GM19397 (cell line): ENCODE data around the gene ABCC2.
"Not testable (repeated sequence)": the region's sequence is repeated elsewhere in the genome, so short reads cannot be mapped to it uniquely, and the experiment has no call there.

Experiments
- ATAC-seq: cut with Tn5 transposase; IDR thresholded peaks from one replicate; pipeline ENCODE4 v1.9.1; 2021; ENCODE audit warnings: mild to moderate bottlenecking, moderate library complexity; ENCODE audit not compliant: unreplicated experiment

The ABCC2 gene

DNA sequence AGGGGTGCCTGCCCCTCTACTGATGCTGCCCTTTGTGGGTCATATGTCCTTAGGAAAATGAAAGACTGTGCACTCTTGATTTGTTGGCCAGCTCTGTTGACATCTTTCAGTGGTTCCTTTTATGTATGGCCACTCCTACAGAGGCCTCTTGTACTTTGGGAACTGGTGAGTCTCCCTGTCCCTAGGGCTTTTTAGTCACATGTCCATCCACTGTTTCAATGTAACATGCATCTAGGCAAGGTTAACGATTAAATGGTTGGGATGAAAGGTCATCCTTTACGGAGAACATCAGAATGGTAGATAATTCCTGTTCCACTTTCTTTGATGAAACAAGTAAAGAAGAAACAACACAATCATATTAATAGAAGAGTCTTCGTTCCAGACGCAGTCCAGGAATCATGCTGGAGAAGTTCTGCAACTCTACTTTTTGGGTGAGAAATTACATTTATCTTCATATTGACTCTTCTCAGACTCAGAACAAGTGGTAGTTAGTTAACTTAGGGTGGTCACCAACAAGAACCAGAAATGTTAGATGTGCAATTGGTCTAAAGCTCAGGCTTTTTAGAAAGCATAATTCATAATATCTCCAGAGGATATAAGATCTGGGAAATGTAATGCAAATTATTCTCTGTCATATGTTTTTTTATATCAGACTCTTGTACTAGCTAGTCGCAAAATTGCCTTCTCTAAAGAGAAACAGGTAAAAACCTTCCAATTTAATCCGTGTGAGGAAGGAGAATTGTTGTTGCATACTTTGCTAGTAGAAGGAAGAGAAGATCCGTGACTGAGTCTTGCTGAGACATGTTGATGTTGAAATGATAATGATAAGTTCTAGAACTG, at the start of gene ABCC2:
ABCC2 (plus strand) TSS at position 194 of the 840 bp plus-strand sequence; CDS start at position 399, 205 bp downstream.
- ATAC-seq = no peak

DNA sequence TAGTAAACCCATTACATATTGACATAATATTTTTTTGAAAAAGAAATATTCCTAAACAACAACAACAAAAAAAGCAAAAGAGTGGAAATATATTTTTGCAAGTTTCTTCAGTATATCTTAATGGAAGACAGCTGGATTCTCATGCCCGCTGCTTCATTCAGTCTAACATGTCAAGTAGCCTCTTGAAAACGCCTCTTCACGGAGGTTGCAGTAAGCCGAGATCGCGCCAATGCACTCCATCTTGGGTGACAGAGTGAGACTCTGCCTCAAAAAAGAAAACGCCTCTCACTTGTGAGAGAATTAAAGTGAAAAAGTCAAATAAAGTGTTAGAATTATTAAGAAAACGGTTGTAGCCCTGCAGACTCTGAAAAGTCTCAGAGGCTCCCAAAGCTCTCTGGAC, 49.1 kb upstream of the ABCC2 start:
- no peak for ATAC-seq

DNA sequence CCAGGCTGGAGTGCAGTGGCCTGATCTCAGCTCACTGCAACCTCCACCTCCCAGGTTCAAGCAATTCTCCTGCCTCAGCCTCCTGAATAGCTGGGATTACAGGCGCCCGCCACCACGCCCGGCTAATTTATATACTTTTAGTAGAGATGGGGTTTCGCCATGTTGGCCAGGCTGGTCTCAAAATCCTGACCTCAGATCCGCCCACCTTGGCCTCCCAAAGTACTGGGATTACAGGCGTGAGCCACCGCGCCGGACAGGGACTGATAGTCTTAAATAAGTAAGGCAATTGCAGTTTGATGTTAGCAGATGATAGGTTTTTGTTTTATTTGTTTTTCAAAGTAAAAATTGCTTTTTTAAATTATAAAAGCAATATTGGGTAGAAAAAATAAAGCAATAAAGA, 48.3 kb upstream of the ABCC2 start:
- ATAC-seq = not testable (repeated sequence)

DNA sequence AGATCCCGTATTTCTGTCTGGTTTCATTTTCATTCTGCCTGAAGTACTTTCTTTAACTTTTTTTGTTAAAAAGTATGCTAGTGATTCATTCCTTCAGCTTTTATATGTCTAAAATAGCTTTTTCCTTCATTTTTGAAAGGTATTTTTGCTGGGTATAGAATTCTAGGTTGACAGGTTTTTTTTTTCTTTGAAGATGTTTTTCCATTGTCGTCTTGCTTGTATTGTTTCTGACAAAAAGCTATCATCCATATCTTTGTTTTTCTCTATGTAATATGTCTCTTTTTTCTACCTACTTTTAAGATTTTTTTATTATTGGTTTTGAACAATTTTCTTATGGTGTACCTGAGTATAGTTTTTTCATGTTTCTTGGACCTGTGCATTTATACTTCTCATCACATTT, 42.2 kb upstream of the ABCC2 start:
- no peak for ATAC-seq

DNA sequence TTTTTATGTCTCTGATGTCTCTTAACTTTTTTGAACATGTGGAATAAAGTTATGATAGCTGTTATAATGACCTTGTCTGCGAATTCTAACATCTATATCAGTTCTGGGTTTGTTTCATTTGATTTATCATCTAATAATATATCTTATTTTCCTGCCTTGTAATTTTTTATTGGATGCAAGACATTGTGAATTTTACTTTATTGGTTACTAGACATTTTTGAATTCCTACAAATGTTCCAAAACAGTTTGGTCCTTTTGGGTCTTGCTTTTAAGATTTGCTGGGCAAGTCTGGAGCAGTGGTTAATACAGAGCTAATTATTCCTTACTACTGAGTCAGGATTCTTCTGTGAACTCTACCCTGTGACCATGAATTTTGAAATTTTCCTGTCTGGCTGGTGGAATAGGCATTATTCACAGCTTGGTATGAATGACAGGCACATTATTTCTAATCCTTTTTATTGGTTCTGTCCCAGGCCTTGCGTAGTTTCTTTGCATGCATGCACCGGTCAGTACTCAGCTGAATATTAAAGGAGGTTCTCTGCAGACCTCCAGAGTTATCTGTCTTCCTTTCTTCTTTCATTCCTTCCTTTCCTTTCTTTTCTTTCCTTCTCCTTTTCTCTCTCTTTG, 41.4 kb upstream of the ABCC2 start:
- ATAC-seq = no peak

DNA sequence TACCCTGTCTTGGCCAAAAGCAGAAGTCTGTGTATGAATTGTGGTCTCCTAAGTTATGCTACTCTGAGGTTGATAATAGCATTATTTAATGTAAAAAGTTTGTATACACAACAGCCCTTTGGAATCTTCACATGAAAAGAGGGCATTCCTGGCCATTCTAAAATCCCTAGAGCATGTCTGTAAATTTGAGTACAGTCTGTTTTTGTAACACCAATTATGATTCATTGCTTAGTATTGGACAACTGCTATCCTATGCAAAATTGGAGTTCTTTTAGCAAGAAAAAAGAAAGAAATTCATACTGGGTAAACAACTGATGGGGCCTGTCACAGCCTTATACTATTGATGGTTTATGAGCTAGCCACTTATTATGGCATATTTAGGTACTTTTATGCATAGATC, 40.2 kb upstream of the ABCC2 start:
- ATAC-seq = no peak

DNA sequence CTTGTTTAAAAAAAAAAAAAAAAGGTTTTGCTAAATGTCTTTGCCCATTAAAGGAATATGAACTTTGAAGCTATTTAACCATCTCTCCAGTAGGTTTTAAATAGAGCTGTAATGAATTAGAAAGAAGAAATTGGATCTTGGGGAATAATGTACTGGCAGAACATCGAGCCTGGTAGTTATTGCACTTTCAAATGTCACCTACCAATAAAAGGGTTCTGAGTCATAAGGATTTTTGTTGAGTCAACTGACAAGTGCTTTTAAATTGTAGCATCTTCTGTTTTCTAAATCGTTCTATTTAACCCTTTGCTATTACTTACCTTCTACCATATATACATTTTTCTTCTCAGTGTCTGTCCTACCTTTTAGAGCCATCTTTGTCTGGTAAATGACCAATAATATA, 39.7 kb upstream of the ABCC2 start:
- no peak for ATAC-seq

DNA sequence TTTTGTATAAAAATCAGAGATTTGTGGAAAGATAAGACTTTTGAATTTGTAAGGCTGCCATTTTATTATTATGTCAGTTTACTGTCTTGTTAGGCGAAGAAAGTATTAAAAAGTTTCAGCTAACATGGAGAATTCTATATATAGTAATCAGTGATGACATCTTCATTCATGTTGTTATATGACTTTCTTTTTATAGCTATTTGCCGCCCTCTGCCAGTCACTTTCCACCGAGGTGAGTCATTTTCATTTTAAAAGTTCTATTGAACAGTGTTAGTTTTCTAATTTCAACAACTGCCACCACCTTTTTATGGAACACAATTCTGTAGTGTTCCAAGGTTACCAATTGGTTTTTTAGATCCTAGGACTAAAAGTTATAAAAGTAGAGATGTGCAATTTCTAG, 38.6 kb upstream of the ABCC2 start:
- no peak for ATAC-seq

DNA sequence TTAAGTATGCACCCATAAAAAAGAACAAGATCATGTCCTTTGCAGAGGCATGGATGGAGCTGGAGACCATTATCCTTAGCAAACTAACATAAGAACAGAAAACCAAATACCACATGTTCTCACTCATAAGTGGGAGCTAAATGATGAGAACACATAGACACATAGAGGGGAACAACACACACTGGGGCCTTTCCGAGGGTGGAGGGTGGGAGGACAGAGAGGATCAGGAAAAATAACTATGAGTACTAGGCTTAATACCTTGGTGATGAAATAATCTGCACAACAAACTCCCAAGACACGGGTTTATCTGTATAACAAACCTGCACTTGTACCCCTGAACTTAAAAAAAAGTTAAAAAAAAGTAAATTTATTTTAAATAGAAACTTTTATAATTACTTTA, 36.3 kb upstream of the ABCC2 start:
- ATAC-seq = not testable (repeated sequence)

DNA sequence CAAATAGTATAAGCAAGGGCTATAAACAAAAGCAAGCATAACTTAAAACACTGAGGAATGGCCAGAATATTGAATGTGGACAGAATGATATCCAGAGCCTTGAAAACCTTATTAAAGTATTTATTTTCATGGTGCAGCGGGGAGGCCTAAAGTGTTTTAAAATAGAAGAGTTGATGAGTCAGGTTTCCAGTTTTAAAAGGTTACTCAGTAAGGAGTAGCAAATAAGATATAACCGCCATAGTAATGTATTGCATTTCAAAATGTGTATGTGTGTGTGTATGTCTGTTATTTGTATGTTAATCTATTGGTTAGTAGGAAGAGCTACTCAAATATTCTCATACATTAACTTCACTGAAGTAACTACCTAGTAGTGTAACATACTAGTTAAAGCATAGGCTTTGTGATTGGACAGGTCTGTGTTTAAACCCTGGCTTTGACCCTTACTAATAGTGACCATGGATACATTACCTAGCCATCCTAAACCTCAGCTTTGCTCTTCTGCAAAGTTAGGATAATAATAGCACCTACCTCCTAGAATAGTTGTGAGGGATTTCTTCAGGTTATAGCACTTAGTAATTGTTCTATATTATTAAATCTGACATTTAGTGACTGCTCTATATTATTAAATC, 33.5 kb upstream of the ABCC2 start:
- ATAC-seq = no peak

DNA sequence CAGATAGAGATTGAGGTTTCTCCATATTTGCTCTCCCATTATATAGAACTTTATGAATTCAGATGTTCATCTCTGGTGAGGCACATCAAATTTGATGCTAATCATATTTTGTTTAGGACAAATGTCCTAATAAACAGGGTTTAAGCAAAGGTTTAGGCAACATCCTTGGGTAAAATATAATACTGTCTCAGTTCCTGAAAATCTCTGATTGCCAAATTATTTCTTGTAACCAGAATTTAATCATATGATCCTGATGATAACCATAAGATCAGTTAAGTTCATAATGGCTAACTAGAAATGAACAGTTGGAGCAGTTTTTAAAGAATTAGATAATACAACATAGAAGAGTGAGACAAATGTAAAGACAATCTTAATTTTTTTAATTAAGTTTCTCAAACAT, 31.8 kb upstream of the ABCC2 start:
- no peak for ATAC-seq

DNA sequence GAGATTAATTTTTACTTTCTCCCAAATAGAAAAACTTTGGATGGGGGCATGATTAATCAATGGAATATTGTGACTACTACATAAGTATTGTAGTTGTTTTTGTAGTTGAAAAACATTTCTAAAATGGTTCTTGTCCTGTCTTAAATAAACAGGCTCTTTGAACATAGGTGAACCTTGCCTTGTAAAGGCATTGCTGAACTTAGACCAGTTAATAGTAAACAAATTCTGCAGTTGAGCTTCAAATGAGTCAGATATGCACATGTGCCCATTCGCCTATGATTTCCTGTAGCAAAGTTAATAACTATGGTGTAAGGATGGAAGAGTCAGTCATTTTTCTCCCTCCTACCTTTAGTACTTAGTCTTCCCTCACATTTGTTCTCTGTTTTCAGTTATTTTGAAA, 27.8 kb upstream of the ABCC2 start:
- ATAC-seq = no peak

DNA sequence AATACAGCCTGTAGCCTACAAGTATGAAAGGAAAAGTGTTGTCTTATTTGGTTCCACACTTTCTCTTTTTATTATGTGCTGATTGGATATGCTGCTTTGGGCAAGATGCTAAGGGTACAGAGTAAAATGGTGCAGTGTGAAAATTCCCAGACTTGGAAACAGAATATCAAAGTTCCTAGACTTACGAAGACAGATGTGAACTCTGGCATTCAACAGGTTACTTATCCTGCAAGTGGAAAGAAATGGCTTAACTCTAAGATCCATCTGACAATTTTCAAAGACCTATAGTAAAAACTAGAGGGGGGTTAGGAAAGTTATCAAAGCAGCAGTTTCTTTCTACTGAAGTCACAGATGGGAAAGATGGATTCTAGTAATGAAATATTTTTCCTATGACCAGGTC, 26.3 kb upstream of the ABCC2 start:
- ATAC-seq = no peak

DNA sequence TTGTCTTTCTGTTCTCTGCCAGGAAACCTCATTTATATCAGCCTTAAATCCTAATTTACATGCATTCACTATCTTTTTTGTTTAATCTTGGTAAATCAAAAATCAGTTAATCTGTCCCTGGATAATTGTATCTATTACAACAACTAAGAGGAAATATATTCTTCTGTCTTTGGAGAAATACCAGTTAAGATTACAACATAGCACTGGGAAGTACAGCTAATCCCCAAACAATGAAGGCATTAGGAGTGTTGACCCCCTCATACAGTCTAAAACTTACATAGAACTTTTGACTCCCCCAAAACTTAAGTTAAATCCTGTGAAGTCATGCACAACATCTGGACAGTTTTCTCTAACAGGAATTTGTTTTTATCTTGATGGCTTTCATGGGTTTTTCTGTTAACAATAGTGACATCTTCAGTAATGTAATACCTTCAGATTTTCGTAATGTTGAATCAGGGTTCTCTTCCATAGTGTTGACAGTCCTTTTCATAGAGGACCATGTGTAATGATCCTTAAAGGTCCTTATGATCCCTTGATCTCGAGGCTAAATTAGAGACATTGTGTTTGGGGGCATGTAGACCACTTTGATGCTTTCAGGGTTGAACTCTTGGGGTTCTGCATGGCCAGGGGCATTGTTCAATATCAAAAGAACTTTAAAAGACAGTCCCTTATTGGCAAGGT, 24.1 kb upstream of the ABCC2 start:
- ATAC-seq = no peak

DNA sequence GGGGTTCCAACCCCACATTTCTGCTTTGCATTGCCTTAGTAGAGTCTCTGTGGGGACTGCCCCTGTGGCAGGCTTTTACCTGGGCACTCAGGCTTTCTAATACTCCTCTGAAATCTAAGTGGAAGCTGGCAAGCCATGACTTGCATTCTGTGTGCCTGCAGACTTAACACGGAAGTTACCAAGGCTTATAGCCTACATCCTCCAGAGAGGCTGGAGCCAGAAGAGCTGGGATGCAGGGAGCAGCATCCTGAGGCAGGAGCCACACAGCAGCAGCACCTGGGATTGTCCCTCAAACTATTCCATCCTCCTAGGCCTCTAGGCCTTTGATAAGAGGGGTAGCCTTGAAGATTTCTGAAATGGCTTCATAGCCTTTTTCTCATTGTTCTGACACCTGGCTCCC, 22.1 kb upstream of the ABCC2 start:
- no peak for ATAC-seq

DNA sequence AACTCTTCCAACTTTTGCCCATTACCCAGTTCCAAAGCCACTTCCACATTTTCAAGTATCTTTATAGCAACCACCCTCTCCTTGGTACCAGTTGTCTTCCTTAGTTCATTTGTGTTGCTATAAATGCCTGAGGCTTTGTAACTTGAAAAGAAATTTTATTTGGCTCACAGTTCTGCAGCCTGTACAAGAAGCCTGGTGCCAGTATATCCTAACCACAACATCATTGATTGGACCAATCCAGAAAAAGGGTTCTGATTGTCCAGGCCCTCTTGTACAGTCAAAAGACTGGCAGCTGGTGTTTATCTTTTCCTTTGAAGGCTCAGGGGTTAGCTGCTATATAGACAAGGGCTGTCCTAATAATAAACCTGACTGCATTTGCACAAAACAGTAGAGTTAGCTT, 21.1 kb upstream of the ABCC2 start:
- no peak for ATAC-seq

DNA sequence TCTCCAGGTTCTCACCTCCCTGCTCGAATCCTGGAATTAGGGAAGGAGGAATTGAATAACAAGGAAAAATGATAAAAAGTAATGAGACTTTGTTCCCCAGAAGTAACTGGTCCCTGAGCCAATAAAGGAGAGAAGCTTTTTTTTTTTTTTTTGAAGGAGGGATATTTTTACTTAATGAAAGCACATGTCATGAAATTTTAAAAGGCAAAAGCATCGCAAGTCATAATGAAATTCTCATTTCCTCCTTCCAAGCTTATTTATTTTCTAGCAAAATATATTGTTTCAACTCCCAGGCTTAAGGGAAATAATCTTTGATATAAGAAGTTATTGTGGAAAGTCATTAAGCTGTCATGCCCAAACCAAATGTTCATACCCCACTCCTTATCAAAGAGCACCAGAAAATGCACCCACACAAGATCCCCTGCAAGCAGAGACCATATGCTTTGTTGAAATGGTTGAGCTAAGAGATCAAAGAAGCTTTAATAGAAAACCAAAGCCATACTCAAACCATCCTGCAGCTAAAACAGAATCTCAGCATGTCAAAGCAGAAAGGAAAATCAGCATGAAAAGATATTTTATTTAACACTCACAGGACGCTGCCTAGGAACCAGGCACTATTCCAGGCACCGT, 16.7 kb upstream of the ABCC2 start:
- ATAC-seq = no peak

DNA sequence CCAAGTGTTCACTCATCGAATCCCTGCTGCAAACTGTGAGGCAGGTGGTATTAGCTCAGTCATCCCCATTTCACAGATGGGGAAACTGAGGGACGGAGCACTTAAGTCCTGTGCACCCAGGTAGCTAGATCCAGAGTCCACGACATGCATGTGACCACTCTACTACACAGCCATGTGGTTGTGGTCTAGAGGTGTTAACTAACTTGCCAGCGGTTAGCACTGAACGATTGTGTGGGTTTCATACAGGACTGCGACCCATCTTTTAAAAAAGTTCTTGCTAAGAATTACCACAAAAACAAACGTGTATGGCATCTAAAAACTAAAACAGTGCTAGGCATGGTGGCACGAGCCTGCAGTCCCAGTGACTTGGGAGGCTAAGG, 16.1 kb upstream of the ABCC2 start:
- ATAC-seq = peak; percentile 53

DNA sequence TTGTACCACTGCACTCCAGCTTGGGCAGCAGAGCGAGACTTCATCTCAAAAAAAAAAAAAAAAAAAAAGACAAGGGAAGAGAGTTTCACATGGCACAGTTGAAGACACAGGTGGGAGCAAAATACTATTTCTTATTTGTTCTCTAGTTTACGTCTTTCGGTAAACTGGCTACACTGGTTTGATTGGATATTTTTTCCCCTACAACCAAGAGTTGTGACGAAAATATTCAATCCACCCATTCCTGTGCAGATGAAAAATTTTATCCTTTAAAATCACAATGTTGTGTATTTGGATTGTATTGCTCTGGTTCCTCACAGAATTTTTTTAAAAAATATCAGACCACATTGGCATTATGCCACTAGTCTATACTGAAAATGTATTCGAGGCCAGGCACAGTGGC, 14.5 kb upstream of the ABCC2 start:
- ATAC-seq = no peak

DNA sequence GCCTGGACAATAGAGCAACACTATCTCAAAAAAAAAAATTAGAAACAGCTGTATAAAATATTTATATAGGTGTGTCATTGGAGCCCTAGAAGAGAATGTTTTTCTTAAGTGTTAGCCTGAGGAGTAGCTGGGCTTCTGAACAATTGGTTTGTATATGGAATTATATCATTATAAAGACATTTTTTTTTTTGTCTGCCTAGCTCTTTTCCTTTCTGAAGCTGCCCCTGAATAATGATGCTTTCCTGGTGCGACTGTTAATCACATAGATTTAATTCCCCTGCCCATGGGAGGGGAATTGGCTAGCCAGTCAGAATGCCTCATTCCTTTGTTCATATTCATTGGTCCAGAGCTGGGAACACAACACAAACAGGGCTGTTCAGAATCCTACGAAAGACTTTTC, 13.9 kb upstream of the ABCC2 start:
- ATAC-seq = no peak

DNA sequence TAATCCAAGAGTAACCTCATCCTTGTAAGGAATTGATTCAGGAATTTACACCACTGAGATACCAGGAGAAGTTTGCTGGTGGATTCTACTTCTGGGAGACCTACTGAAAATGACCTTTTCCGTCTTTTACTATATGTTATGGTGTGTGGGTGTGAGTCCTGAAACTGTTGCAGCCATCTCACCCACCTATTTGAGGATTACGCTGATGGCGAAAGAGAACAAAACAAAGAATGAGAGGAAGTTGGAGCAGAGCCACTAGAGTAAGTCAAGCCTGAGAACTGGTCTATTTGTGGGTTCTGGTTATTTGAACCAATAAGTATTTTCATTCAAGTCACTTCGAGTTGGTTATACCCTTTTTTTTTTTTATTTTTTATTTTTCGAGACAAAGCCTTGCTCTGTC, 12.7 kb upstream of the ABCC2 start:
- no peak for ATAC-seq
